ENCODE measurements around the gene RUNX3. TPM values are rescaled to one million over a fixed set of nuclear protein-coding genes. Genes with fewer than 3 reads are reported as not detected.

RUNX3 gene
- total and polyA plus RNA-seq, 2 of the 8 experiments (the other 6 are each of a cell fraction or from before 2014, with no cell fraction given): 0.62 to 0.82 TPM

DNA sequence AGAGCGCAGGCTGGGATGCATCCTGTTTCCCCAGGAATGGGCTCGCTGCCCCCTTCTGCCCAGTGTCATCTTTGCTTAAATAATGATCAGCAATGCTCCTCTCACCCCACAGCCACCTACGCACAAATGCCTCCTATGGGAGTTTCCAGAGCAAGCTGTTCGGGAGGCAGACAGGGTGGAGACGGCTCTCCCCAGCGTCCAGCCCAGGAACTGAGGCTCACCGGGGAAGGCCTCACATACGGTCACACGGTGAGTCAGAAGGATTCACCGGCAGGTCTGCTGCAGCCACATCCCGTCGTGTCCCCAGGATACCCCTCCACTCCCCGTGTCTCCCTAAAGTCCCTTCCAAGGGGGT, 40.3 kb upstream of the RUNX3 start:
- no peak overlapping the region for H3K27ac ChIP-seq (ENCODE audit: low read depth, low read length)
- peak overlapping the region; percentile 67; the same call in 1 of the 2 replicates for H2AFZ ChIP-seq (ENCODE audit: low read length)
- peak overlapping the region; percentile 10; the same call in 1 of the 2 replicates for H3K18ac ChIP-seq (ENCODE audit: extremely low read depth, low read length)
- H3K4me1 ChIP-seq (replicated peaks in 1 of 4; ENCODE audit: control insufficient read depth in 3 of 4, insufficient read depth in 4 of 4, low read length in 3 of 4): peaks cover 0 to 24% (median 11%) of the 10 kb centered on the region in 4 experiments; a peak in 6 of 7 replicates
- POLR2A ChIA-PET (ENCODE audit: partially characterized antibody): interaction anchor here (1.3 kb wide), 1 partner anchor 57 kb away, joined by 3 read pairs; no protein-coding TSS in a partner anchor
- H2BK20ac ChIP-seq (ENCODE audit: low read length): no peak overlapping the region
- H3K56ac ChIP-seq (replicated peaks; ENCODE audit: insufficient read length, low read depth, low read length): no peak overlapping the region
- no peaks in the 10 kb centered on the region for H3K36me3 ChIP-seq (ENCODE audit: control insufficient read depth in 2 of 4, insufficient read depth in 4 of 4, low read length in 3 of 4)
- DNase-seq (ENCODE audit: low read depth in 1 of 2, low spot score in 2 of 2): peak in 1 of 2 experiments; percentile 23
- peak overlapping the region; percentile 4 for H2BK120ac ChIP-seq (replicated peaks; ENCODE audit: low read depth, low read length)
- no peak for FAIRE-seq
- H3K4me3 ChIP-seq (ENCODE audit: extremely low read depth in 1 of 4, insufficient read depth in 2 of 4, low read depth in 3 of 4, low read length in 4 of 4): no peak overlapping the region
- H4K8ac ChIP-seq (ENCODE audit: extremely low read depth, insufficient read depth, low read length): 0 out of 2 replicates have a peak overlapping the region, but pooled peaks have one; percentile 9
- no peak overlapping the region for H2BK15ac ChIP-seq (ENCODE audit: low read length)
- H3K27me3 ChIP-seq (replicated peaks in 1 of 4; ENCODE audit: control insufficient read depth in 3 of 4, extremely low read depth in 1 of 4, insufficient read depth in 3 of 4, low read length in 3 of 4): no peaks in the 10 kb centered on the region; a peak in 1 of 7 replicates
- peak overlapping the region; percentile 94 for H4K91ac ChIP-seq (replicated peaks; ENCODE audit: insufficient read length, low read length)
- H4K5ac ChIP-seq (ENCODE audit: insufficient read length, low read depth, low read length): no peak overlapping the region
- H3K4ac ChIP-seq (replicated peaks; ENCODE audit: insufficient read length, low read depth, low read length): peak overlapping the region; percentile 65
- H3K79me2 ChIP-seq (ENCODE audit: control insufficient read depth in 1 of 2, insufficient read depth in 2 of 2, low read length in 2 of 2): no peaks in the 10 kb centered on the region
- 59% methylated on average over 13 of the region's 13 CpGs; no CpG with 5 or more reads in 1 of the 2 experiments for WGBS, 2 experiments (ENCODE audit: extremely low coverage in 1 of 2, insufficient coverage in 1 of 2, insufficient read length in 1 of 2, insufficient replicate concordance in 2 of 2, low coverage in 1 of 2, low lambda C conversion rate in 2 of 2, missing lambda C conversion rate in 1 of 2)
- no peak overlapping the region for H2AK5ac ChIP-seq (ENCODE audit: low read depth, low read length)
- H3K4me2 ChIP-seq (ENCODE audit: insufficient read depth in 1 of 2, low read depth in 2 of 2, low read length in 2 of 2): peak overlapping the region; percentile 5 to 6; a peak in 1 of 4 replicates
- peak overlapping the region; percentile 98; the same call in 1 of the 2 replicates for H2BK12ac ChIP-seq (ENCODE audit: low read depth, low read length)
- peaks cover 4% of the 10 kb centered on the region in 2 experiments for H3K9me3 ChIP-seq (ENCODE audit: insufficient read depth in 2 of 2, low read depth in 1 of 2, low read length in 1 of 2)
- peak overlapping the region; percentile 84; the same call in 1 of the 2 replicates for H2BK5ac ChIP-seq (ENCODE audit: low read depth, low read length)
- H3K23ac ChIP-seq (ENCODE audit: insufficient read length): no peak overlapping the region
- no peak overlapping the region for H3K9ac ChIP-seq (replicated peaks in 1 of 4; ENCODE audit: extremely low read depth in 1 of 4, low read depth in 3 of 4, low read length in 3 of 4)
- TF ChIP-seq, protein P1, sequence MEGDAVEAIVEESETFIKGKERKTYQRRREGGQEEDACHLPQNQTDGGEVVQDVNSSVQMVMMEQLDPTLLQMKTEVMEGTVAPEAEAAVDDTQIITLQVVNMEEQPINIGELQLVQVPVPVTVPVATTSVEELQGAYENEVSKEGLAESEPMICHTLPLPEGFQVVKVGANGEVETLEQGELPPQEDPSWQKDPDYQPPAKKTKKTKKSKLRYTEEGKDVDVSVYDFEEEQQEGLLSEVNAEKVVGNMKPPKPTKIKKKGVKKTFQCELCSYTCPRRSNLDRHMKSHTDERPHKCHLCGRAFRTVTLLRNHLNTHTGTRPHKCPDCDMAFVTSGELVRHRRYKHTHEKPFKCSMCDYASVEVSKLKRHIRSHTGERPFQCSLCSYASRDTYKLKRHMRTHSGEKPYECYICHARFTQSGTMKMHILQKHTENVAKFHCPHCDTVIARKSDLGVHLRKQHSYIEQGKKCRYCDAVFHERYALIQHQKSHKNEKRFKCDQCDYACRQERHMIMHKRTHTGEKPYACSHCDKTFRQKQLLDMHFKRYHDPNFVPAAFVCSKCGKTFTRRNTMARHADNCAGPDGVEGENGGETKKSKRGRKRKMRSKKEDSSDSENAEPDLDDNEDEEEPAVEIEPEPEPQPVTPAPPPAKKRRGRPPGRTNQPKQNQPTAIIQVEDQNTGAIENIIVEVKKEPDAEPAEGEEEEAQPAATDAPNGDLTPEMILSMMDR (IDR thresholded peaks at IDR 0.05; ENCODE audit: control extremely low read depth in 1 of 3, insufficient read depth in 1 of 3, low read depth in 1 of 3, low read length in 3 of 3): peak in 1 of 3 experiments; percentile 0; a peak in 1 of 4 replicates
- peak; percentile 19; the same call in 1 of the 2 replicates for TF ChIP-seq CREB1 (IDR thresholded peaks at IDR 0.05)
- no peak for TF ChIP-seq EGR1 (IDR thresholded peaks at IDR 0.05; ENCODE audit: borderline replicate concordance, low read depth, low read length)
- no peaks in the 10 kb centered on the region for H3K79me1 ChIP-seq (ENCODE audit: low read depth, low read length)
- peaks cover 0 to 3% of the 10 kb centered on the region in 2 experiments for H4K20me1 ChIP-seq (replicated peaks in 1 of 2; ENCODE audit: control insufficient read depth in 1 of 2, insufficient read depth in 2 of 2, low read length in 2 of 2)
- CTCF ChIA-PET (ENCODE audit: partially characterized antibody): interaction anchor here (0.5 to 4.3 kb wide), 21 partner anchors 8 to 227 kb away, joined by 3 to 24 read pairs (median 4); no protein-coding TSS in a partner anchor
- peaks cover 2% of the 10 kb centered on the region; the same call in 1 of the 2 replicates for H3K23me2 ChIP-seq (ENCODE audit: low read depth, low read length)
- no peak overlapping the region for H3K14ac ChIP-seq (ENCODE audit: insufficient read length)

All from H1 (cell line).